GM12878 (cell line): ENCODE results near the gene ACSF2. TPM values are rescaled to one million over a fixed set of nuclear protein-coding genes. Genes with fewer than 3 reads are reported as not detected.

ENCODE experiments used
- ATF3 ChIP-seq: IDR thresholded peaks from 2 replicates; pipeline ENCODE4 v1.6.1; 2011; ENCODE audit warnings: low read depth, mild to moderate bottlenecking, low read length, moderate library complexity, borderline replicate concordance; ENCODE audit errors: extremely low read depth
- CHD4 ChIP-seq: fragments of 200-600 bp; sonication (generic); IDR thresholded peaks from 2 replicates; pipeline ENCODE4 v1.6.1; 2016; ENCODE audit warnings: mild to moderate bottlenecking
- DPF2 ChIP-seq: fragments of 450-650 bp; IDR thresholded peaks from 2 replicates; pipeline ENCODE4 v1.6.1; 2017; ENCODE audit warnings: mild to moderate bottlenecking
- EGR1 ChIP-seq, 2 experiments: IDR thresholded peaks; 1 replicate in 1 of 2; 2 replicates in 1 of 2; pipeline ENCODE4 v1.6.1; 2011 to 2012; ENCODE audit warnings: low read depth in 2 of 2, low read length in 2 of 2, borderline replicate concordance in 1 of 2, mild to moderate bottlenecking in 1 of 2, moderate library complexity in 1 of 2
- ELK1 ChIP-seq: IDR thresholded peaks from 2 replicates; pipeline ENCODE4 v1.6.1; 2012; ENCODE audit warnings: low read depth, low read length, improper control_type of control experiment
- ESRRA ChIP-seq: IDR thresholded peaks from 2 replicates; pipeline ENCODE4 v1.6.1; 2012; ENCODE audit warnings: mild to moderate bottlenecking, low read length, improper control_type of control experiment
- FOXM1 ChIP-seq: IDR thresholded peaks from 2 replicates; pipeline ENCODE4 v1.6.1; 2012; ENCODE audit warnings: low read depth, mild to moderate bottlenecking, inconsistent platforms, low read length, moderate library complexity
- POLR2A ChIP-seq: IDR thresholded peaks from 2 replicates; pipeline ENCODE4 v1.6.1; 2011; ENCODE audit warnings: low read depth, mild to moderate bottlenecking, low read length
- TCF3 ChIP-seq: IDR thresholded peaks from 2 replicates; pipeline ENCODE4 v1.6.1; 2012; ENCODE audit warnings: low read depth, mild to moderate bottlenecking, low read length, borderline replicate concordance; ENCODE audit not compliant: insufficient read depth
- TCF7 ChIP-seq: IDR thresholded peaks from 2 replicates; pipeline ENCODE4 v1.6.1; 2014; ENCODE audit warnings: antibody characterized with exemption, borderline replicate concordance
- YY1 ChIP-seq: IDR thresholded peaks from 2 replicates; pipeline ENCODE4 v1.6.1; 2011; ENCODE audit warnings: low read depth, mild to moderate bottlenecking, low read length
- ZNF687 ChIP-seq: fragments of 450-650 bp; IDR thresholded peaks from 2 replicates; pipeline ENCODE4 v1.6.1; 2017; ENCODE audit warnings: mild to moderate bottlenecking, moderate library complexity
- polyA plus RNA-seq, 11 experiments: library from polyadenylated mRNA; depleted of rRNA in 4 of 11; unstranded in 6 of 11; stranded (reverse) in 5 of 11; fragments of >200 nt; fragmentation: Nextera tagmentation in 4 of 11; fragmentation: Illumina TruSeq in 1 of 11; extraction: Ambion mirVana in 4 of 11; extraction: Trizol in 1 of 11; gene quantifications; 1 replicate in 1 of 11; 2 replicates in 10 of 11; pipeline versions ENCODE4 v1.2.1 to v1.2.3, GENCODE V29; 2011 to 2016; ENCODE audit warnings: inconsistent platforms in 2 of 11, missing spikeins in 2 of 11, low read depth in 1 of 11
- total RNA-seq, 4 experiments: library from RNA; depleted of rRNA in 3 of 4; stranded (reverse); fragments of >200 nt in 3 of 4; fragmentation: Illumina TruSeq in 1 of 4; extraction: Trizol in 1 of 4; gene quantifications; 2 replicates each; pipeline versions ENCODE4 v1.2.1 to v1.2.3, GENCODE V29; 2013 to 2021

Gene ACSF2
- total and polyA plus RNA-seq, 10 of the 15 experiments (the other 5 are each of a cell fraction or from before 2014, with no cell fraction given) = 7.1 to 32.8 (median 16.8) TPM

GRCh38 chr17:50519141-50519834, 93.3 kb downstream of the ACSF2 start (continued):
- TF ChIP-seq TCF3 (no peak), TCF7 (no peak), ESRRA (no peak), YY1 (no peak), CHD4 (no peak), POLR2A (no peak), FOXM1 (no peak), EGR1 (IDR thresholded peaks at IDR 0.05; ENCODE audit: borderline replicate concordance in 1 of 2, low read depth in 2 of 2, low read length in 2 of 2) (no peak), ELK1 (no peak), ZNF687 (no peak), DPF2 (no peak), ATF3 (no peak)
- TF ChIP-seq, all 136 proteins: peak for 0
